Right ventricle myocardium inferior (tissue), 1 donor: ENCODE data around the gene DMPK. TPM values are rescaled to one million over a fixed set of nuclear protein-coding genes. Genes with fewer than 3 reads are reported as not detected.

ENCODE experiments used
- ATAC-seq: fragments of 200-7000 bp; cut with Tn5 transposase; one replicate; pipeline ENCODE4 v1.9.1; 2020; ENCODE audit warnings: mild to moderate bottlenecking, moderate library complexity
- DNase-seq: peaks from one replicate; pipeline ENCODE4 v3.0.0; 2021; ENCODE audit errors: missing footprints
- intact Hi-C: fragments of 100-400 bp; cut with DNase I; formaldehyde crosslinking; loops from one replicate; pipeline ENCODE4 v1.11.0; 2022
- total RNA-seq: library from RNA; stranded (reverse); fragmentation: NEBNext Ultra II Directional; extraction: Animal tissue kit (Norgen Biotek cat#: 25700); gene quantifications from one replicate; pipeline ENCODE4 v1.2.1, GENCODE V29; 2021
- donor health status: DM: no; HTN: yes; CAD: no; lungs with severe emphysema.

The DMPK gene
- total RNA-seq, 1 donor from 2014 or later = 233 TPM

GRCh38 chr19:45773384-45773783 lies 8.9 kb downstream of the DMPK start:
- DNase-seq (peak; percentile 15), ATAC-seq (no peak)
- intact Hi-C loops = loop anchor here (5.0 kb wide), 1 partner anchor 89 kb away; the partner anchor contains the start of genes FOXA3 and SYMPK

GRCh38 chr19:45772912-45773311 lies 9.4 kb downstream of the DMPK start:
- intact Hi-C loops = loop anchor here (5.0 kb wide), 1 partner anchor 89 kb away; the partner anchor contains the start of genes FOXA3 and SYMPK
- ATAC-seq (no peak), DNase-seq (no peak)

- ATAC-seq = no peak
- no peak for DNase-seq
- intact Hi-C loops = loop anchor here (5.0 kb wide), 1 partner anchor 90 kb away; the partner anchor contains the start of genes FOXA3 and SYMPK
Observed at GRCh38 chr19:45772130-45772840, 10.0 kb downstream of the DMPK start.

GRCh38 chr19:45771311-45771933 lies 10.9 kb downstream of the DMPK start:
- intact Hi-C loops = loop anchor here (5.0 kb wide), 1 partner anchor 91 kb away; the partner anchor contains the start of genes FOXA3 and SYMPK
- no peak for ATAC-seq
- no peak for DNase-seq

GRCh38 chr19:45770192-45771101 lies 11.8 kb downstream of the DMPK start:
- peak; percentile 81 for ATAC-seq
- intact Hi-C loops = loop anchor here (1.0 to 5.0 kb wide), 4 partner anchors 12 to 92 kb away; partner anchors contain the start of genes DMPK, FOXA3 and SYMPK
- DNase-seq = peak; percentile 97

GRCh38 chr19:45769821-45770191 lies 12.5 kb downstream of the DMPK start:
- ATAC-seq = no peak
- DNase-seq = no peak
- intact Hi-C loops = loop anchor here (1.0 to 5.0 kb wide), 4 partner anchors 12 to 92 kb away; partner anchors contain the start of genes DMPK, FOXA3 and SYMPK

- peak; percentile 98 for DNase-seq
- ATAC-seq = peak; percentile 69
- intact Hi-C loops = loop anchor here (1.0 kb wide), 1 partner anchor 52 kb away; no protein-coding TSS in a partner anchor
Observed at GRCh38 chr19:45768984-45769782, 13.1 kb downstream of the DMPK start, which contains the start of gene SIX5. Gene SIX5, minus strand, starts transcription at chr19:45769252. Its CDS starts 408 bp downstream, at chr19:45768844.

GRCh38 chr19:45768655-45768983 lies 13.7 kb downstream of the DMPK start:
- intact Hi-C loops = loop anchor here (1.0 kb wide), 1 partner anchor 51 kb away; no protein-coding TSS in a partner anchor
- ATAC-seq (no peak), DNase-seq (no peak)

GRCh38 chr19:45767881-45768654 lies 14.2 kb downstream of the DMPK start:
- peak; percentile 88 for DNase-seq
- intact Hi-C loops = loop anchor here (1.0 to 2.0 kb wide), 2 partner anchors 51 to 75 kb away; partner anchors contain the start of gene QPCTL

GRCh38 chr19:45767410-45767880 lies 14.8 kb downstream of the DMPK start:
- intact Hi-C loops = loop anchor here (2.0 kb wide), 1 partner anchor 75 kb away; the partner anchor contains the start of gene QPCTL
- DNase-seq (peak; percentile 82), ATAC-seq (peak; percentile 4)

More at GRCh38 chr19:45767881-45768654, 14.2 kb downstream of the DMPK start:
- no peak for ATAC-seq

- intact Hi-C loops = loop anchor here (2.0 kb wide), 1 partner anchor 74 kb away; the partner anchor contains the start of gene QPCTL
- ATAC-seq = no peak
- DNase-seq = peak; percentile 81
Observed at GRCh38 chr19:45766869-45767346, 15.4 kb downstream of the DMPK start.

- intact Hi-C loops = loop anchor here (2.0 kb wide), 1 partner anchor 74 kb away; the partner anchor contains the start of gene QPCTL
- no peak for ATAC-seq
- no peak for DNase-seq
Observed at GRCh38 chr19:45766296-45766868, 15.9 kb downstream of the DMPK start.

GRCh38 chr19:45765702-45766295 lies 16.5 kb downstream of the DMPK start:
- DNase-seq (no peak), ATAC-seq (no peak)
- intact Hi-C loops = loop anchor here (1.0 to 2.0 kb wide), 2 partner anchors 34 to 73 kb away; partner anchors contain the start of gene QPCTL

- DNase-seq (no peak), ATAC-seq (peak; percentile 10)
- intact Hi-C loops = loop anchor here (1.0 kb wide), 1 partner anchor 34 kb away; no protein-coding TSS in a partner anchor
Observed at GRCh38 chr19:45764945-45765701, 17.2 kb downstream of the DMPK start.

GRCh38 chr19:45764475-45764874 lies 17.8 kb downstream of the DMPK start:
- ATAC-seq = no peak
- intact Hi-C loops = no loop called here
- no peak for DNase-seq
